Right ventricle myocardium superior (tissue), 1 donor: ENCODE results near the gene AP3B1. TPM values are rescaled to one million over a fixed set of nuclear protein-coding genes. Genes with fewer than 3 reads are reported as not detected.

ENCODE experiments used
- ATAC-seq: fragments of 200-7000 bp; cut with Tn5 transposase; one replicate; pipeline ENCODE4 v1.9.1; 2020; ENCODE audit warnings: mild to moderate bottlenecking; ENCODE audit not compliant: poor library complexity
- DNase-seq: peaks from one replicate; pipeline ENCODE4 v3.0.0-alpha.2; 2020
- intact Hi-C: fragments of 100-400 bp; cut with DNase I; formaldehyde crosslinking; loops from one replicate; pipeline ENCODE4 v1.11.2; 2022
- total RNA-seq: library from RNA; stranded (reverse); fragmentation: NEBNext Ultra II Directional; extraction: Animal tissue kit (Norgen Biotek cat#: 25700); gene quantifications from one replicate; pipeline ENCODE4 v1.2.1, GENCODE V29; 2021
- donor health status: DM: no; HTN: yes; CAD: no; lungs with severe emphysema.

The AP3B1 gene
- total RNA-seq, 1 donor from 2014 or later: 20.2 TPM

- ATAC-seq: no peak
- DNase-seq: no peak
- intact Hi-C loops: no loop called here
These were observed 29.3 kb downstream of the AP3B1 start for GRCh38 chr5:78265163-78265562.

GRCh38 chr5:78264600-78264999 lies 29.9 kb downstream of the AP3B1 start:
- DNase-seq (no peak), ATAC-seq (no peak)
- intact Hi-C loops: no loop called here

- intact Hi-C loops: no loop called here
- DNase-seq (no peak), ATAC-seq (no peak)
These were observed 33.7 kb downstream of the AP3B1 start for GRCh38 chr5:78260771-78261170.

DNA sequence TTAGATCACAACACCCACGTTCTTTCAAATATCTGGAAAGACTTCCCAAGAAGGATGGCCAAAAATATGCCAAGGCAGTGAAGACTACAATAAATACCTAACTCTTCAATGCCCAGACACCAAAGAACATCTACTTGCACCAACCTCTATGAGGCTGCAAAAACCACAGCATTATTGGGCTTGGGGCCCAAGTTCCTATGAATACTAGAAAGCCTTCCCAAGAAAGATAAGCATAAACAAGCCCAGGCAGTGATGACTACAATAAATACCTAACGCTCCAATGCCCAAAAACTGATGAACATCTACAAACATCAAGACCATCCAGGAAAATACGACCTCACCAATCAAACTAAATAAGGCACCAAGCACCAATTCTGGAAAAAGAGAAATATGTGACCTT lies 41.3 kb downstream of the AP3B1 start:
- no peak for ATAC-seq
- DNase-seq: no peak
- intact Hi-C loops: no loop called here

DNA sequence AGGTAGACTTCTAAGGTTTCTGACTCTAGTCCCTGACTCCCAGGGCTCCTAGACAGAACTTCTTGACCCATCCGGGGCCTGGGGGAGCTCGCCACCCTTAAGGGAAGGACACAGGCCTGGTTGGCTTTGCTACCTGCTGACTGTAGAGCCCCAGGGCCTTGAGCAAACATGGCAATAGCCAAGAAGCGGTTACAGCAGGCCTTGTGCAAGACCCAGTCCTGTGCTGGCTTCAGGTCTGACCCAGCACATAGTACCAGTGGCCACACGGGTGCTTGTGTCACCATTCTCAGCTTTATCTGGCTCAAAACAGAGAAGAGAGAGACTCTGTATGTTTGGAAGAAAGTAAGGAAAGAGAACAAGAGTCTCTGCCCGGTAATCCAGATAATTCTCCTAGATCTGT lies 41.8 kb downstream of the AP3B1 start:
- intact Hi-C loops: no loop called here
- no peak for DNase-seq
- no peak for ATAC-seq

- ATAC-seq: no peak
- intact Hi-C loops: no loop called here
- no peak for DNase-seq
These were observed 42.7 kb downstream of the AP3B1 start for GRCh38 chr5:78251663-78252284.

- ATAC-seq: no peak
- intact Hi-C loops: no loop called here
- no peak for DNase-seq
These were observed 49.4 kb downstream of the AP3B1 start for GRCh38 chr5:78245136-78245535.

- intact Hi-C loops: no loop called here
- DNase-seq (no peak), ATAC-seq (no peak)
These were observed 50.9 kb downstream of the AP3B1 start for GRCh38 chr5:78243639-78244038.

DNA sequence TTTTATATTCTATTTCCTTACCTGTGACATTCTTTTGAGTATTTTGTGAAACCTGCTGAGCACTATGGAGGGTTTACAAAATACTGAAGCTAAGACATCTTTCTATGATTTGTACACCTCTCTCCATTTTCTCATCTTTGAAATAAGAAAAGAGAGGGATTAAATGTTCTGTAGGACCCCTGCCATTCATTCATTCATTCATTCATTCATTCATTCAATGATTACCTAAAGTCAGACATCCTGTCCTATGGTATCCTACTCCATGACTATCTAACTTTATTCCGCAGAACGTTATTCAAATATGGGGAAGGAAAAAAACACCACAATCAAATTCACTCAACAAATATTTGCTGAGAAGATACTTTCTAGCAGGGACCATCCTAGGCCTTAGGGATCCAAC lies 51.4 kb downstream of the AP3B1 start:
- no peak for DNase-seq
- intact Hi-C loops: no loop called here

GRCh38 chr5:78242001-78242400 lies 52.5 kb downstream of the AP3B1 start:
- intact Hi-C loops: no loop called here
- no peak for DNase-seq
- no peak for ATAC-seq

More for the DNA sequence above, 51.4 kb downstream of the AP3B1 start:
- no peak for ATAC-seq

DNA sequence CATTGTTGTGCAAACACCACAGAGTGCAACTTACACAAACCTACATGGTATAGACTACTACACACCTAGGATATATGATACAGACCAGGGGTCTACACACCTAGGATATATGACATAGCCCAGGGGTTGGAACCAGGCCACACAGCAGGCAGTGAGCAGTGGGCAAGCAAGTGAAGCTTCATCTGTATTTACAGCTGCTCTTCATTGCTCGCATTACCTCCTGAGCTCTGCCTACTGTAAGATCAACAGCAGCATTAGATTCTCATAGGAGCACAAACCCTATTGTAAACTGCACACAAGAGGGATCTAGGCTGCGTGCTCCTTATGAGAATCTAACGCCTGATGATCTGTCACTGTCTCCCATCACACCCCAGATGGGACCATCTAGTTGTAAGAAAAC lies 56.6 kb downstream of the AP3B1 start:
- intact Hi-C loops: no loop called here
- ATAC-seq (no peak), DNase-seq (no peak)

- no peak for DNase-seq
- intact Hi-C loops: no loop called here
- ATAC-seq: no peak
These were observed 58.5 kb downstream of the AP3B1 start for GRCh38 chr5:78236046-78236445.

- DNase-seq (no peak), ATAC-seq (no peak)
- intact Hi-C loops: no loop called here
These were observed 59.2 kb downstream of the AP3B1 start for GRCh38 chr5:78235289-78235688.

DNA sequence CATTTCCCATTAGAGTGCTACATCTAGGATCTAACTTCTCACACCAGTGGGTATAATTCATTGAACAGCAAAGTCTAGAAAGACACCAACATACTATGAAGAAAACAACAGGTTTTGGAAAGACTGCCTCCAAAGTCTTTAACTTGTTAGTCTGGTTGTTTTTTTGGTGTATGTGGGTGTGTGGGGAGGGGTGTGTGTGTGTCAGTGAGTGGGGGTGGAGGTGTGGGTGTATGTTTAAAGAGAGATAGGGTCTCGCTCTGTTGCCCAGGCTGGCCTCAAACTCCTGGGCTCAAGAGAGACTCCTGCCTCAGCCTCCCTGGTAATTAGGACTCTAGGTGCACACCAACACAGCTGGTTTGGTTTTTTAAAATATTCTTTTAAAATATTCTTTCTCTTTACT lies 59.7 kb downstream of the AP3B1 start:
- ATAC-seq: no peak
- no peak for DNase-seq
- intact Hi-C loops: no loop called here

- ATAC-seq: no peak
- DNase-seq: no peak
- intact Hi-C loops: no loop called here
These were observed 62.3 kb downstream of the AP3B1 start for GRCh38 chr5:78232163-78232562.

GRCh38 chr5:78224358-78224757 lies 70.1 kb downstream of the AP3B1 start:
- no peak for DNase-seq
- intact Hi-C loops: no loop called here
- ATAC-seq: no peak

DNA sequence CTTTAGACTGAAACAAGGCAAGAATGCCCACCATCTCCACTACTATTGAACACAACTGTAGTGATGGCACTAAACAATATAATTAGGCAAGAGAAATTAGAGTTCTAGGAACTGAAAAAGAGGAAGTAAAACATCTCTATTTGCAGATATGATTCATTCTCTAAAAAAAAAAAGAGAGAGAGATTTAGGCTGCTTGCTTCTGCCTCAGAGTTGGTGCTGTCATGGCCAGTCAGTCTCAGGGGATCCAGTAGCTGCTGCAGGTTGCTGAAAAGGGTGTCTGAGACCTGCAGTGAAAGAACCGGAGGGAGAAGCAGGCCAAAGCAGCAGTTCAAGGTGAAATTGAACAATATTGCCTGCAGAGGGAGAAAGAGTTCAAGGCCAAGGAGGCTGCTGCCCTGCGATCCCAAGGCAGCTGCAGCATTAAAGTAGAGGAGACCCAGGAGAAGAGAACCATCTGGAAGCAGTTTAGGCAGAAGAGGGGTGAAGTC lies 72.5 kb downstream of the AP3B1 start:
- intact Hi-C loops: no loop called here
- DNase-seq (no peak), ATAC-seq (no peak)

DNA sequence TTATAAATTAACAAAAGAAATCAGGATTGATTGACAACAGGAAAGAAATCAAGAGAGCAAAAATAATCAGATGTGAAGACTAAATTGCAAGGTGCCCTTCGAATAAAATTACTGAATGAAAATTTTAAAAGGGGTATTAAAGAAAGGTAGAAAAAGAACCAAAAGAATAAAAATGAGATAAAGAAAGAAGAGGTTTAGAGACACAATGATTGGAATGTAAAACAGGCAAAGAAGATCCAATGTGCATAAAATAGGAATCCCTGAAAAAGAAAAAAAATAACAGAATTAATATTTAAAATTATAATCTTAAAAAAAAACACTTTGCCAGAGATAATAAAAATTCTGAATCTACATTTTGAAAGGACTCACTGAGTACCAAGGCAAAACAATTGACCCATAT lies 73.0 kb downstream of the AP3B1 start:
- DNase-seq (no peak), ATAC-seq (no peak)
- intact Hi-C loops: no loop called here

- no peak for DNase-seq
- no peak for ATAC-seq
- intact Hi-C loops: no loop called here
These were observed 78.5 kb downstream of the AP3B1 start for GRCh38 chr5:78215972-78216371.

- intact Hi-C loops: no loop called here
- ATAC-seq: no peak
These were observed 78.9 kb downstream of the AP3B1 start for GRCh38 chr5:78215565-78215964.

GRCh38 chr5:78213799-78214198 lies 80.7 kb downstream of the AP3B1 start:
- ATAC-seq: no peak
- intact Hi-C loops: no loop called here
- DNase-seq: no peak

More at GRCh38 chr5:78215565-78215964, 78.9 kb downstream of the AP3B1 start:
- DNase-seq: no peak
